Stimulated activated CD8-positive, alpha-beta memory T cell treated with anti-CD3 and anti-CD28 coated beads, Interleukin-15, amount 100 ng/mL, for 1 hour (primary cell): Measurements from ENCODE around the gene IRX3.
"Not testable (repeated sequence)": the region's sequence is repeated elsewhere in the genome, so short reads cannot be mapped to it uniquely, and the experiment has no call there.

Experiments
- DNase-seq: peaks from one replicate; pipeline ENCODE4 v3.0.0-alpha.2; 2020; ENCODE audit warnings: low read depth

The IRX3 gene

GRCh38 chr16:54275956-54276355 is 10.6 kb downstream of the IRX3 start:
- DNase-seq, result no peak

GRCh38 chr16:54273566-54273965 is 13.0 kb downstream of the IRX3 start:
- no peak for DNase-seq

- no peak for DNase-seq
Measured at GRCh38 chr16:54270711-54271110, 15.9 kb downstream of the IRX3 start.

- no peak for DNase-seq
Measured at GRCh38 chr16:54269461-54269860, 17.1 kb downstream of the IRX3 start.

- no peak for DNase-seq
Measured at GRCh38 chr16:54268766-54269165, 17.8 kb downstream of the IRX3 start.

- no peak for DNase-seq
Measured at GRCh38 chr16:54268340-54268739, 18.2 kb downstream of the IRX3 start.

- DNase-seq, result no peak
Measured at GRCh38 chr16:54266363-54266955, 20.1 kb downstream of the IRX3 start.

- DNase-seq, result no peak
Measured at GRCh38 chr16:54265575-54266107, 20.9 kb downstream of the IRX3 start.

GRCh38 chr16:54253118-54253517 is 33.5 kb downstream of the IRX3 start:
- DNase-seq, result no peak

- no peak for DNase-seq
Measured at GRCh38 chr16:54248863-54249710, 37.5 kb downstream of the IRX3 start.

- DNase-seq, result not testable (repeated sequence)
Measured at GRCh38 chr16:54247705-54248104, 38.9 kb downstream of the IRX3 start.

- DNase-seq, result no peak
Measured at GRCh38 chr16:54246454-54246821, 40.1 kb downstream of the IRX3 start.

GRCh38 chr16:54245788-54246453 is 40.7 kb downstream of the IRX3 start:
- no peak for DNase-seq

GRCh38 chr16:54244061-54244886 is 42.3 kb downstream of the IRX3 start:
- DNase-seq, result no peak

- DNase-seq, result no peak
Measured at GRCh38 chr16:54243202-54243601, 43.4 kb downstream of the IRX3 start.

GRCh38 chr16:54242199-54242598 is 44.4 kb downstream of the IRX3 start:
- DNase-seq, result no peak

GRCh38 chr16:54241525-54241924 is 45.1 kb downstream of the IRX3 start:
- DNase-seq, result no peak

GRCh38 chr16:54240271-54241129 is 46.1 kb downstream of the IRX3 start:
- DNase-seq, result no peak

- no peak for DNase-seq
Measured at GRCh38 chr16:54239456-54239855, 47.1 kb downstream of the IRX3 start.

GRCh38 chr16:54236773-54237172 is 49.8 kb downstream of the IRX3 start:
- no peak for DNase-seq

GRCh38 chr16:54233615-54234014 is 53.0 kb downstream of the IRX3 start:
- DNase-seq, result no peak
